Stomach smooth muscle (tissue), 2 donors: ENCODE measurements around the gene PAFAH1B2.
"Not testable (repeated sequence)": the region's sequence is repeated elsewhere in the genome, so short reads cannot be mapped to it uniquely, and the experiment has no call there.

Experiments
- H3K27ac ChIP-seq: one replicate; pipeline ENCODE4 v1.7.0; 2013; ENCODE audit warnings: mild to moderate bottlenecking, low read length, inconsistent platforms
- H3K27me3 ChIP-seq, 2 donors: one replicate each; pipeline ENCODE4 v1.7.0; 2013; ENCODE audit warnings: low read length in 2 of 2; ENCODE audit not compliant: insufficient read depth in 2 of 2, control insufficient read depth in 1 of 2
- H3K36me3 ChIP-seq, 2 donors: one replicate each; pipeline ENCODE4 v1.7.0; 2013; ENCODE audit warnings: low read length in 2 of 2; ENCODE audit not compliant: control insufficient read depth in 2 of 2, insufficient read depth in 2 of 2
- H3K4me1 ChIP-seq: one replicate; pipeline ENCODE4 v1.7.0; 2013; ENCODE audit warnings: low read length; ENCODE audit not compliant: control insufficient read depth, insufficient read depth
- H3K4me3 ChIP-seq, 2 donors: one replicate each; pipeline ENCODE4 v1.7.0; 2013; ENCODE audit warnings: low read length in 2 of 2
- H3K9ac ChIP-seq, 2 donors: one replicate each; pipeline ENCODE4 v1.7.0; 2013; ENCODE audit warnings: low read length in 2 of 2, mild to moderate bottlenecking in 1 of 2
- H3K9me3 ChIP-seq, 2 donors: one replicate each; pipeline ENCODE4 v1.7.0; 2013; ENCODE audit warnings: low read length in 2 of 2; ENCODE audit not compliant: control insufficient read depth in 2 of 2
- donor health status: healthy.
- donor health status: Pancreatic carcinoma.

Gene PAFAH1B2

GRCh38 chr11:117130396-117130795 lies 13.7 kb upstream of the PAFAH1B2 start:
- not testable (repeated sequence) for H3K27me3 ChIP-seq, H3K4me3 ChIP-seq, H3K4me1 ChIP-seq, H3K9me3 ChIP-seq, H3K9ac ChIP-seq, H3K36me3 ChIP-seq, H3K27ac ChIP-seq

DNA sequence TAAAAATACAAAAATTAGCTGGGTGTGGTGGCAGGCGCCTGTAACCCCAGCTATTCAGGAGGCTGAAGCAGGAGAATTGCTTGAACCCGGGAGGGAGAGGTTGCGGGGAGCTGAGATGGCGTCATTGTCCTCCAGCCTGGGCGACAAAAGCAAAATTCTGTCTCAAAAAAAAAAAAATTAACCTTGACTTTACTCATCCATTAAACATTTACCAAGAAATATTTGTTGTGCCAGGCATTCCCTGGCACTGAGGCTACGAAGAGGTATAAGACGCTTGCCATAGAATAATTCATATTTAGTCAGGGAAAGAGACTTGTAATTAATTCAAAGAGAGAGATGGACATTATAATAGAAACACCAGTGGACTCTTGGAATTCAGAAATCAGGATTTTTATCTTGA lies 13.2 kb upstream of the PAFAH1B2 start:
- Histone ChIP-seq H3K9ac (no peak overlapping the region), H3K27ac (no peak overlapping the region), H3K36me3 (no peaks in the 10 kb centered on the region), H3K4me1 (no peaks in the 10 kb centered on the region), H3K27me3 (no peaks in the 10 kb centered on the region), H3K9me3 (no peaks in the 10 kb centered on the region), H3K4me3 (no peak overlapping the region)

- Histone ChIP-seq H3K9ac (no peak overlapping the region), H3K27me3 (no peaks in the 10 kb centered on the region), H3K4me1 (peaks cover 2% of the 10 kb centered on the region), H3K27ac (no peak overlapping the region), H3K9me3 (no peaks in the 10 kb centered on the region), H3K36me3 (no peaks in the 10 kb centered on the region), H3K4me3 (no peak overlapping the region)
Measured at GRCh38 chr11:117134431-117134830, 9.7 kb upstream of the PAFAH1B2 start.

DNA sequence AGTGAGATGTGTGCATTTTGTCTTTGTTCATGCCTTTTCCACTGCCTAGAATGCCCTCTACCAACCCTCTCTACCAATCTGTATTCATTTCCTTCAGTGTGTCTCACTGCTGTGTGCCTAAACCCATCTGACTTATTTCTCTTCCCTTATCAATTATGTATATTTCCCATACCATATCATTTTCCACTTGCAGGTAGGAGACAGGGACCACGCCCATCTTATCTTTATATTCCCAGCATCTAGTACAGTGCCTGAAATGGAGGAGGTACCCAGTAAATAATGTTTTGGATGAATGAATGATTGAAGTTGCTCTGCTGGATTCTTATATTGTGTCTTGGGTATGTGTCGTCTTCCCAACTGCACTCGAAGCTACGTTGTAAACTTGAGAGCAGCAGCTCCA lies 9.1 kb upstream of the PAFAH1B2 start:
- not testable (repeated sequence) for H3K4me3 ChIP-seq, H3K4me1 ChIP-seq, H3K36me3 ChIP-seq, H3K27me3 ChIP-seq, H3K27ac ChIP-seq, H3K9ac ChIP-seq, H3K9me3 ChIP-seq

- H3K27me3 ChIP-seq, H3K9me3 ChIP-seq, H3K4me1 ChIP-seq, H3K27ac ChIP-seq, H3K9ac ChIP-seq, H3K36me3 ChIP-seq, H3K4me3 ChIP-seq: not testable (repeated sequence)
Measured at GRCh38 chr11:117137223-117138086, 6.6 kb upstream of the PAFAH1B2 start.

GRCh38 chr11:117143390-117143789 lies 697 bp upstream of the PAFAH1B2 start:
- Histone ChIP-seq H3K27ac (peak overlapping the region; percentile 89), H3K27me3 (no peaks in the 10 kb centered on the region), H3K9me3 (no peaks in the 10 kb centered on the region), H3K4me1 (peaks cover 11% of the 10 kb centered on the region), H3K4me3 (peak overlapping the region; percentile 96 to 99), H3K36me3 (peaks cover 4% of the 10 kb centered on the region in 2 donors), H3K9ac (peak overlapping the region; percentile 84 to 99)

DNA sequence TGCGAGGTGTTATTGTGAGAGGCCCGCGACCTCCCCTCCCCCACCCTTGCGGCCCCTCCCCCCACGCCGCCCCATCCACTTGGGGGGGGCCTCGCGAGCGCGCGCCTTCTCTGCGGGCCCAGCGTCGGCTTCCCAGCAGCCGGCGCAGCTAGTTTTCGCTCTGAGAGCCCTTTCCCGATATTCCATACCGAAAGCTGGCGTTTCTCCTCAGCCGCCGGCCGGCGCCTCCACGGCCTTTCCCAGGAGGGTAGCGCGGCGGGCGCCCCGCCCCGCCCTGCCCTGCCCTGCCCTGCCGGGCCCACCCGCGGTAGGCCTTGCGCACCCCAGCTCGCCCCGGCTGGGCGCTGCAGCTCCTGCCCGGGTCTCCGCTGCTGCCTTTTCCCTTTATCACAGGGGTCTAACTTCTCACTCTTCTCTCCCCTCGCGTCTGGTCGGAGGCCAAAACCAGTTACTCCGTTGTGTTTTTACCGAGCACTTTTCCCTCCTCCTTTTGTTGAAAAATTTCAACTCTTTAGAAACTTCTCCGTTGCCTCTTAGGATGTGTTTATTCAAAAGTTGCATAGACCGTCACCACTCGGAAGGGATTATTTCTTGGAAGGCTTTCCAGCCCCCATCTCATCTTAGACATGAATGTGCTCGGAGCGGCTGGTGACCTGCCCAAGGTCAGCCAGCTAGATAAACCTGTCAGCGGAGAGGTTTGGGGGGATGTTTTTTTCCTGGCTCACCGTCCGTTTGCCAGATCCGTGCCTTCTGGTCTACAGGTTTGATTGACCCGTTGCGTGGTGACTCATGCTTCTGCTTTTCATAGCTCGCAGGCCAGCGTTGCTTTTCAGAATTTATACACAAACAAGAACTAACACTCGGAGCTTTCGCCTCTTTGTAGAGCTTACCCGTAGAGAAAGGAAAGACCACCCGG lies 648 bp downstream of the PAFAH1B2 start:
- Histone ChIP-seq H3K4me1 (peaks cover 9% of the 10 kb centered on the region), H3K36me3 (peaks cover 4% of the 10 kb centered on the region in 2 donors), H3K27me3 (no peaks in the 10 kb centered on the region), H3K9ac (peak overlapping the region; percentile 87 to 99), H3K9me3 (no peaks in the 10 kb centered on the region), H3K27ac (peak overlapping the region; percentile 89), H3K4me3 (peak overlapping the region; percentile 96 to 99)

GRCh38 chr11:117145393-117145761 lies 1.3 kb downstream of the PAFAH1B2 start:
- Histone ChIP-seq H3K9ac (peak overlapping the region; percentile 87 to 99), H3K4me3 (peak overlapping the region; percentile 96 to 99), H3K27ac (peak overlapping the region; percentile 89)

GRCh38 chr11:117146521-117146920 lies 2.4 kb downstream of the PAFAH1B2 start:
- Histone ChIP-seq H3K27me3 (no peaks in the 10 kb centered on the region), H3K4me3 (peak overlapping the region in 1 of 2 donors; percentile 96), H3K9ac (no peak overlapping the region), H3K36me3 (peaks cover 4% of the 10 kb centered on the region in 2 donors), H3K4me1 (peaks cover 9% of the 10 kb centered on the region), H3K9me3 (no peaks in the 10 kb centered on the region), H3K27ac (peak overlapping the region; percentile 31)

More at GRCh38 chr11:117145393-117145761, 1.3 kb downstream of the PAFAH1B2 start:
- no peaks in the 10 kb centered on the region for H3K27me3 ChIP-seq
- H3K4me1 ChIP-seq, result peaks cover 9% of the 10 kb centered on the region
- peaks cover 4% of the 10 kb centered on the region in 2 donors for H3K36me3 ChIP-seq
- H3K9me3 ChIP-seq, result no peaks in the 10 kb centered on the region

GRCh38 chr11:117152066-117152465 lies 8.0 kb downstream of the PAFAH1B2 start:
- Histone ChIP-seq H3K4me3 (no peak overlapping the region), H3K27ac (no peak overlapping the region), H3K27me3 (no peaks in the 10 kb centered on the region), H3K9me3 (no peaks in the 10 kb centered on the region), H3K36me3 (peaks cover 4 to 5% of the 10 kb centered on the region in 2 donors), H3K9ac (no peak overlapping the region), H3K4me1 (no peaks in the 10 kb centered on the region)
